PC-3 (cell line): ENCODE measurements around the gene LRAT. TPM values are rescaled to one million over a fixed set of nuclear protein-coding genes. Genes with fewer than 3 reads are reported as not detected.

Experiments
- ATAC-seq: fragments of 200-7000 bp; cut with Tn5 transposase; 2 replicates; pipeline ENCODE4 v1.9.1; 2020; ENCODE audit warnings: mild to moderate bottlenecking, moderate library complexity
- BruUV-seq: library from RNA; stranded (reverse); fragments of 400-500 nt; replicated peaks from 2 replicates; lab custom pipeline; 2021; lab: Mats Ljungman, UMichigan
- CTCF ChIA-PET: fragments of 300-600 bp; sonication (Branson Sonifier 250); formaldehyde crosslinking; loops from one replicate; lab custom pipeline; 2022; ENCODE audit warnings: antibody characterized with exemption; lab: Charles Lee
- POLR2A ChIA-PET: fragments of 300-600 bp; sonication (Branson Sonifier 250); formaldehyde crosslinking; loops from one replicate; lab custom pipeline; 2022; ENCODE audit warnings: antibody characterized with exemption; ENCODE audit not compliant: unreplicated experiment; lab: Charles Lee
- DNase-seq: peaks from one replicate; pipeline ENCODE4 v3.0.0-alpha.2; 2015
- H2AFZ ChIP-seq: fragments of 300-600 bp; sonication (generic); 2 replicates; pipeline ENCODE4 v1.6.0; 2016; ENCODE audit warnings: antibody characterized with exemption, low read length
- H3F3A ChIP-seq: fragments of 300-600 bp; sonication (generic); one replicate; pipeline ENCODE4 v1.6.0; 2017; ENCODE audit warnings: antibody characterized with exemption, low read length, control low read depth, mild to moderate bottlenecking; ENCODE audit not compliant: unreplicated experiment
- H3K27ac ChIP-seq: fragments of 300-600 bp; sonication (generic); 2 replicates; pipeline ENCODE4 v1.5.1; 2016; ENCODE audit warnings: mild to moderate bottlenecking, low read length
- H3K27me3 ChIP-seq: fragments of 300-600 bp; sonication (generic); 2 replicates; pipeline ENCODE4 v1.6.1; 2016; ENCODE audit warnings: low read length, mixed read lengths
- H3K36me3 ChIP-seq: fragments of 300-600 bp; sonication (generic); 2 replicates; pipeline ENCODE4 v1.6.1; 2016; ENCODE audit warnings: low read depth, mixed run types, low read length, mixed read lengths
- H3K4me1 ChIP-seq: fragments of 300-600 bp; sonication (generic); 2 replicates; pipeline ENCODE4 v1.5.1; 2016; ENCODE audit warnings: low read length; ENCODE audit not compliant: insufficient read depth
- H3K4me2 ChIP-seq: fragments of 300-600 bp; sonication (generic); 2 replicates; pipeline ENCODE4 v1.6.0; 2016; ENCODE audit warnings: low read length
- H3K4me3 ChIP-seq: fragments of 300-600 bp; sonication (generic); 2 replicates; pipeline ENCODE4 v1.5.1; 2016; ENCODE audit warnings: mild to moderate bottlenecking, low read length, mixed read lengths
- H3K79me2 ChIP-seq: fragments of 300-600 bp; sonication (generic); 2 replicates; pipeline ENCODE4 v1.6.1; 2017; ENCODE audit warnings: low read length, mixed read lengths
- H3K9ac ChIP-seq: fragments of 300-600 bp; sonication (generic); 2 replicates; pipeline ENCODE4 v1.6.0; 2016; ENCODE audit warnings: mild to moderate bottlenecking, low read length
- H3K9me2 ChIP-seq: fragments of 300-600 bp; sonication (generic); replicated peaks from 2 replicates; pipeline ENCODE4 v1.6.1; 2016; ENCODE audit warnings: mixed run types, low read length, mixed read lengths
- H3K9me3 ChIP-seq: fragments of 300-600 bp; sonication (generic); 2 replicates; pipeline ENCODE4 v1.6.1; 2016; ENCODE audit warnings: low read length, mixed read lengths
- H4K20me1 ChIP-seq: fragments of 300-600 bp; sonication (generic); 2 replicates; pipeline ENCODE4 v1.6.1; 2016; ENCODE audit warnings: low read length, mixed read lengths
- CTCF ChIP-seq: fragments of 300-600 bp; sonication (generic); conservative IDR thresholded peaks from 2 replicates; pipeline ENCODE4 v1.5.1; 2017; ENCODE audit warnings: antibody characterized with exemption, low read depth, mild to moderate bottlenecking, low read length
- EZH2 ChIP-seq: fragments of 300-600 bp; sonication (generic); IDR thresholded peaks from one replicate; pipeline ENCODE4 v1.6.1; 2017; ENCODE audit warnings: antibody characterized with exemption, mild to moderate bottlenecking, low read length; ENCODE audit not compliant: unreplicated experiment
- EZH2phosphoT487 ChIP-seq: fragments of 300-600 bp; sonication (generic); IDR thresholded peaks from 2 replicates; pipeline ENCODE4 v1.6.1; 2018; ENCODE audit warnings: mild to moderate bottlenecking, antibody characterized with exemption, low read length, borderline replicate concordance
- intact Hi-C: fragments of 100-400 bp; cut with micrococcal nuclease; formaldehyde crosslinking; loops from 2 replicates; pipeline ENCODE4 v1.9.0; 2023
- total RNA-seq: library from RNA; depleted of rRNA; stranded (reverse); fragments of >200 nt; gene quantifications from 2 replicates; pipeline ENCODE4 v1.2.3, GENCODE V29; 2014

Gene LRAT
- total RNA-seq, 1 experiment from 2014 or later, result 0.55 TPM

- no peaks in the 10 kb centered on the region for H3K79me2 ChIP-seq
- no peak overlapping the region for H3K9ac ChIP-seq
- DNase-seq, result peak; percentile 86
- no peaks in the 10 kb centered on the region for H3F3A ChIP-seq
- no peaks in the 10 kb centered on the region for H3K27me3 ChIP-seq
- H3K4me2 ChIP-seq, result peak overlapping the region; percentile 42
- POLR2A ChIA-PET, result no interaction called here
- no TSS peak for BruUV-seq
- H3K4me1 ChIP-seq, result peaks cover 22% of the 10 kb centered on the region
- 0 out of 2 replicates have a peak overlapping the region, but pooled peaks have one; percentile 21 for H2AFZ ChIP-seq
- no peaks in the 10 kb centered on the region for H3K36me3 ChIP-seq
- intact Hi-C loops, result loop anchor here (1.0 kb wide), 1 partner anchor 30 kb away; no protein-coding TSS in a partner anchor
- TF ChIP-seq CTCF, result no peak
- no peak for TF ChIP-seq EZH2
- TF ChIP-seq EZH2phosphoT487, result no peak
- no peaks in the 10 kb centered on the region for H3K9me2 ChIP-seq
- peak; percentile 83 for ATAC-seq
- no peaks in the 10 kb centered on the region for H4K20me1 ChIP-seq
- no peaks in the 10 kb centered on the region for H3K9me3 ChIP-seq
- H3K4me3 ChIP-seq, result no peak overlapping the region
- CTCF ChIA-PET, result no interaction called here
- peak overlapping the region; percentile 57 for H3K27ac ChIP-seq
These were observed 5.4 kb upstream of the LRAT start for GRCh38 chr4:154738426-154738825.

GRCh38 chr4:154739111-154739510 is 4.7 kb upstream of the LRAT start:
- H3K9ac ChIP-seq, result no peak overlapping the region

More at GRCh38 chr4:154739111-154739510, 4.7 kb upstream of the LRAT start:
- ATAC-seq (no peak), DNase-seq (peak; percentile 7)
- no peaks in the 10 kb centered on the region for H3K79me2 ChIP-seq
- peak overlapping the region; percentile 57; the same call in 1 of the 2 replicates for H3K27ac ChIP-seq
- no peaks in the 10 kb centered on the region for H3K36me3 ChIP-seq
- CTCF ChIA-PET, result no interaction called here
- H3K9me2 ChIP-seq, result no peaks in the 10 kb centered on the region
- intact Hi-C loops, result no loop called here
- H3K9me3 ChIP-seq, result no peaks in the 10 kb centered on the region
- H2AFZ ChIP-seq, result no peak overlapping the region
- H4K20me1 ChIP-seq, result no peaks in the 10 kb centered on the region
- H3K4me3 ChIP-seq, result no peak overlapping the region
- peak overlapping the region; percentile 42 for H3K4me2 ChIP-seq
- no TSS peak for BruUV-seq
- POLR2A ChIA-PET, result no interaction called here
- no peak for TF ChIP-seq CTCF
- TF ChIP-seq EZH2phosphoT487, result no peak
- TF ChIP-seq EZH2, result no peak
- H3K27me3 ChIP-seq, result no peaks in the 10 kb centered on the region
- peaks cover 22% of the 10 kb centered on the region for H3K4me1 ChIP-seq
- no peaks in the 10 kb centered on the region for H3F3A ChIP-seq
